HG03139 (cell line): ENCODE data around the gene JAG2.
"Not testable (repeated sequence)": the region's sequence is repeated elsewhere in the genome, so short reads cannot be mapped to it uniquely, and the experiment has no call there.

Experiments used
- ATAC-seq: cut with Tn5 transposase; IDR thresholded peaks from one replicate; pipeline ENCODE4 v1.9.1; 2021; ENCODE audit not compliant: unreplicated experiment

Gene JAG2

DNA sequence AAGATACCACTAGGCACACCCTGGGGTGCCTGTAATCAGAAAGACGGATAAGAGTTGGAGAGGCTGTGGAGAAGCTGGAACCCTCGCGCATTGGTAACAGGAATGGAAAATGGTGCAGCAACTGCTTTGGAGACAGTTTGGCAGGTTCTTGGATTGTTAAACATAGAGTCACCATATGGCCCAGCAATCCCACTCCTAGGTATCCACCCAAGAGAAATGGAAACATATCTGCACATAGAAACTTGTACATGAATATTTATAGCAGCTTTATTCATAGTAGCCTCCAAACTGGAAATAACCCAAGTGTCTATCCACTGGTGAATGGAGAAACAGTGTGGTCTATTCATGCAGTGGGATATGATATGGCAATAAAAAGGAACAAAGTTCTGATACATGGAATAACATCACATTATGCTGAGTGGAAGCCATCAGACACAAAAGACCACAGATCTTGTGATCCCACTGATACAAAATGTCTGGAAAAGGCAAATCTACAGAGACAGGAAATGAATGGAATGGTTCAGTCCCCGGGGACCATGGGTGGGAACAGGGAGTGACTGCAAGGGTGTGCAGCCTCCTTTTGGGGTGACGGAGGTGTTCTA lies 45.4 kb downstream of the JAG2 start:
- ATAC-seq = no peak

- ATAC-seq = no peak
These were observed 48.5 kb downstream of the JAG2 start for GRCh38 chr14:105120056-105120455.

GRCh38 chr14:105119408-105120025 lies 49.1 kb downstream of the JAG2 start:
- no peak for ATAC-seq

DNA sequence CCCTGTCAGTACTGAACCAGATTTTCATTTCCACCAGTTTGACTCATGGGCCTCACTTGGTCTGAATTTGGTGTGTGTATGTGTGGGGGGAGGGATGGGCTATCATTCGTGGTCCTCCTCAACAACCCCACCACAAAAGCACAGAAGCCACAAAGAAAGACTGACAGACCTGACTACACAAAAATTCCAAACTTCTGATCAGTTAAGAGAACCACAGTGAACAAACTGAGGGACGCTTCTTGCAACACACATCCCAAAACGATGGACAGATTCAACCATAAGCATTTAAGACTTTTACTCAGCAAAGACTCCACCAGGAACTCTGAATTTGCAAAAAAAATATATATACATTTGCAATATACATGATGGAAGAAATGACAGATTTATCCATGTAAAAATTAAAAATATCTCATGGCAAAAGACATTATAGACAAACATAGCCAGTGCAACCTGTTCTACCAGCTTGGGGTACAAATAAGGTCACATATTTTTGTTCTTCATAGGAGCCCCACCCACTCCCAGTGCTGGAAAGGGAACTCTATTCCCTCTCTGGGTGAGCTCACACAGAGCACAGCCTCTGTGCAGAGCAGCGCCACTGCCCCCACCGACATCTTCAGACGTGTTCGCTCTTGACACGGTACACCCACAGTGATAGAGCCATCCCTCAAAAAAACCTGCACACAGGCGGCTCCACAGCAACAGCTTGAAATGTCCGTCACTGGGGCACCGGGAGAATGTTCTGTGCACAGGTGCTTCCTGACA lies 49.7 kb downstream of the JAG2 start:
- no peak for ATAC-seq

DNA sequence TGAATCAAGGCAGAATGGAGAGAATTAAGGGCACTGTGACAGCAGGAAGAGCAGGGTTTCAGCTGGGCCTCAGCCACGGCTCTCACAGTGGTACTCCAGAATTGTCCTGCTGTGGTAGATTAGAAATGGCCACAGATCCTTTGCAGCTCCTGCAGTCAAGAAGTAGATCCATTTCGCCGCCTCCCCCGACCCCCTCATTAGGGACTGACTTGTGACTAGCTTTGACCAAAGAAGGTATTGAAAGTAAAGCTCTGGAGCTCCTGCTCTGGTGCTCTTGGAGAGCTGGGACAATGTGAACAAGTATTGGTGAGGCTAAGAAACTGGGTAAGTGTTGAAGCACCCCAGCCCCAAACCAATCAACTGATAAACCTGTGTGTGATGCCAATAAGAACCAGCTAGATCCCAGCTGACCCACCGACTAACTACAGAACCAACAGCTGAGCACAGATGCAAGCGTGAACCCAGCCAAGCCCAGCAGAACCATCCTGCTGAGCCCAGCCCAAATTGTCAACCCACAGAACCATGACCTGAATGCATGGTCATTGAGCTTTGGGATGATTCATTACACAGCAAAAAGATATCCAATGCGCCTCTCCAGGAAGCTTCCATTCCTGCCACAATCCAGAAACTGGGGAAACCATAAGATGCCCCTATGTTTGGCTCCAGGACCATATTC lies 50.7 kb downstream of the JAG2 start:
- ATAC-seq = no peak

DNA sequence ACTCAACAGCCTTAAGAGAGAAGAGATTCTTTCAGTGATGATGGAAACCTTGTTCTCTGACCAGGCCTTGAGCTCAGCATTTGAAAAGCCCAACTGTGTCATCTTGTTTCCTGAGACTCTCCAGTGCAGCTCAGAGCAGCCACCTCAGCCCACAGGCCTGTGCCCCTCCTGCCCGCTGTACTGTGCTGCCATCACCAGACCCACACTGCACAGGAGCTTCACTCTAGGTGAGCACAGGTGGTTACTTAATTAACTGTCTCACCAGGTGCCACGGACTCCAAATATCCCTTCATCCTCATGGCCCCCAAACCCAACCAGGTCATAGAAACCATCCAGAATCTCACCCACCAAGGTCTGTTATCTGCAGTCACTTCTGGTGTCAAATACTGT lies 51.3 kb downstream of the JAG2 start:
- no peak for ATAC-seq

GRCh38 chr14:105116451-105117256 lies 51.9 kb downstream of the JAG2 start:
- no peak for ATAC-seq

DNA sequence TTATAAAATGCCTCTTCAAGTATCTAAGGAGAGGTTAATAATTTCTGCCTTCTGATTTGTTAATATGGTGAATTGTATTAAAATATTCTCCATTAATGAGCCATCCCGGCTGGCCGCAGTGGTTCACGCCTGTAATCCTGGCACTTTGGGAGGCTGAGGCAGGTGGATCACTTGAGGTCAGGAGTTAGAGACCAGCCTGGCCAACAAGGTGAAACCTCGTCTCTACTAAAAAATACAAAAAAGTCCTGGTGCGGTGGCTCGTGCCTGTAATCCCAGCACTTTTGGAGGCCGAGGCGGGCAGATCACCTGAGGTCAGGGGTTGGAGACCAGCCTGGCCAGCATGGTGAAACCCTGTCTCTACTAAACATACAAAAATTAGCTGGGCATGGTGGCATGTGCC lies 59.3 kb downstream of the JAG2 start:
- ATAC-seq = not testable (repeated sequence)

DNA sequence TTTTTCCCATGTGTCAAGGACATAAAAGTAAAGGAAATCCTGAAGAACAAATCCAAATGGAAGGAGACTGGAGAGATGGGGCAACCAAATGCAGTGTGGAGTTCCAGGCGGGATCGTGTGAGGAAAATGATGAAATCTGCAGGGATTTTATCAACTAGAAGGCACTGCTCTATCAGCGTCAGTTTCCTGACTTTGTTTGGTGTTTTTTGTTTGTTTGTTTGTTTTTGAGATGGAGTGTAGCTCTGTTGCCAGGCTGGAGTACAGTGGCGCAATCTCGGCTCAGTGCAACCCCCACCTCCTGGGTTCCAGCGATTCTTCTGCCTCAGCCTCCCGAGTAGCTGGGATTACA lies 60.1 kb downstream of the JAG2 start:
- ATAC-seq = no peak

DNA sequence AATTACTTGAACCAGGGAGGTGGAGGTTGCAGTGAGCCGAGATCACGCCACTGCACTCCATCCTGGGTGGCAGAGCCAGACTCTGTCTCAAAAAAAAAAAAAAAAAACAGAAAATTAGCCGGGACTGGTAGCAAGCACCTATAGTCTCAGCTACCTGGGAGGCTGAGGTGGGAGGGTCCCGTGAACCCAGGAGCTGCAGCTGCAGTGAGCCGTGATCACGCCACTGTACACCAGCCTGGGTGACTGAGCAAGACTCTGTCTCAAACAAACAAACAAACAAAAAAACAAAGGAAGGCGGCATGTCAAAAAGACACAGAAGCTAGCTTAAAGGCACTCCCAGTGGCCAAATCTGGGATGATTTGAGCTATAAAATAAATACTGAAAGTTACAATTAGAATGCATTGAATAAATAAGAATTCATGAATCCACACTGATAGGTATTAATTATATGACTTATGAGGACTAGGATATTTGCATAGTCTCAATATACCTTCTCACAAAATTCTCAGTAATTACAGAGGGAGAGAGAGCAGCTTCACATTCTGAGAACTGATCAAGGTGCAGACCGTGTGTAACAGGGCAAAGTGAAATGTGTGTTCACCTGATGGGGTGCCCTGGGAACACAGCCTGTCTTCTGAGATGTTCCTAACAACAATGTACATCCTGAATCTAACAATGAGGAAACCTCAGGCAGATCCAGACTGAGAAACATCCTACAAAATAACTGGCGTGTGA lies 60.6 kb downstream of the JAG2 start:
- no peak for ATAC-seq

DNA sequence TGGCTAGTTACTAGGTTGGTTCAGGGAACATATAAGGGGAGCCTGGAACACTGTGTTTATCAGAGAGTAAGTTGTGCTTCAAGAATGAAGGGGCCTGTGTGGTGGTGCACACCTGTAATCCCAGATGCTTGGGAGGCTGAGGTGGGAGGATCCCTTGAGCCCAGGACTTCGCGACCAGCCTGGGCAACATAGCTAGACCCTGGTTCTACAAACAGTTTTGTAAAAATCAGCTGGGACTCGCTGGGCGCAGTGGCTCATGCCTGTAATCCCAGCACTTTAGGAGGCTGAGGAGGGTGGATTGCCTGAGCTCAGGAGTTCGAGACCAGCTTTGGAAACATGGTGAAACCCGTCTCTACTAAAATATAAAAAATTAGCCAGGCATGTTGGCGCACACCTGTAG lies 61.2 kb downstream of the JAG2 start:
- no peak for ATAC-seq

GRCh38 chr14:105105158-105105557 lies 63.4 kb downstream of the JAG2 start:
- ATAC-seq = no peak

DNA sequence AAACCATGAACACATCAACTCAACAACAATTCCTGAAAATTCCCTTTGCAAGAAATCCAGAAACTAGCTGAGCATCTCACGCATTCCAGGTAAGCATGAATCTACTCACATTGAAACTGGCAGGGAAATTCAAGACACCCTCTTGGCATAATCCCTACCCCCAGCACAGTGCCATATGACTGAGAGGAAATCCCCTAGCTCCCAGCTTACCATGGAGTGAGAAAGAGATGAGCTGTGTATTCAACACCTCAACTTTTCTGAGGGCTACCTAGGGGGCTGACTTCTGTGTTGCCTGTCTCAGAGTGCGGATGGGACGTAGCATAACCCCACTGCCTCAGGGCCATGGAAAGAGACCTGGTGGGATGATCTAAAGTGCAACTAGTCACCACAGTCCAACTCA lies 65.7 kb downstream of the JAG2 start:
- ATAC-seq = no peak

DNA sequence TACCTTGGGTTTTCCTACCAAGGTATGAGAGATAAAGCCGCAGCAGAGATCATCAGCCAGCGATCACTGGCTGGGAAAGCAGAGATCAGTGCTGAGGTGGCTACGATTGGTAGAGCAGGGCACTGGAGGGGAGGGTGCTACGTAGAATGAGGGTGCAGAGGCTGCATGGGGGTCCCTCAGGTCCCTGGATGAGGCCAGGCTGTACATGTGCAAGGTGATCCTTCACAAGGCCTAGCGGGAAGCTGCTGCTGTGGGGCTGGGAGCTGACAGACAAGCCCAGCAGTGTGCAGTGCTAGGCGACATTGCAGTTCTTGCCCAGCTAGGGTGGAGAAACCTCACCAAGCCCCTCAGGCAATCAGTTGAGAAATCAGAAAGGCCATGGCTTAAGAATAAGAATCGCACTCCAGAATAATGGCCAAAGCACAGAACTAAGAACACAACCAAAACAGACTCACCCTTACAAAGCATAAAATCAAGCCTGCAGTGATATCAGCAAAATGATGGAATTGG lies 66.2 kb downstream of the JAG2 start:
- no peak for ATAC-seq

- no peak for ATAC-seq
These were observed 67.7 kb downstream of the JAG2 start for GRCh38 chr14:105100910-105101309.

GRCh38 chr14:105099778-105100177 lies 68.8 kb downstream of the JAG2 start:
- ATAC-seq = no peak

- ATAC-seq = no peak
These were observed 70.3 kb downstream of the JAG2 start for GRCh38 chr14:105098316-105098715.

DNA sequence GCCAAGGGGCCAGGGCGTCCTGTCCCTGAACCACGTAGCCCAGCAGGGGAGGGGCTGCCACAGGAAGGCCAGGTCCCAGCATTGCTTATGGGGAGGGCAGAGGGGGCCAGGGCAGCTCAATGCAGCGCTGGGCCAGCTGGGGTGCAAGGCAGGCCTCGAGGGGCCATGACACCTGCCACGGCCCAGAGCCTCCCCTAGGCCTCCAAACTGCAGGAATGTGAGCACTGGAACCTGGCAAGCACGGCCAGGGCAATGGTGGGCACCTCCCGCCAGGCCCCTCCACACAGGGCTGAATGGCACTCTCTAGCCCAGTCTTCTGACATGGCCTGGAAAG lies 70.8 kb downstream of the JAG2 start:
- ATAC-seq = no peak

DNA sequence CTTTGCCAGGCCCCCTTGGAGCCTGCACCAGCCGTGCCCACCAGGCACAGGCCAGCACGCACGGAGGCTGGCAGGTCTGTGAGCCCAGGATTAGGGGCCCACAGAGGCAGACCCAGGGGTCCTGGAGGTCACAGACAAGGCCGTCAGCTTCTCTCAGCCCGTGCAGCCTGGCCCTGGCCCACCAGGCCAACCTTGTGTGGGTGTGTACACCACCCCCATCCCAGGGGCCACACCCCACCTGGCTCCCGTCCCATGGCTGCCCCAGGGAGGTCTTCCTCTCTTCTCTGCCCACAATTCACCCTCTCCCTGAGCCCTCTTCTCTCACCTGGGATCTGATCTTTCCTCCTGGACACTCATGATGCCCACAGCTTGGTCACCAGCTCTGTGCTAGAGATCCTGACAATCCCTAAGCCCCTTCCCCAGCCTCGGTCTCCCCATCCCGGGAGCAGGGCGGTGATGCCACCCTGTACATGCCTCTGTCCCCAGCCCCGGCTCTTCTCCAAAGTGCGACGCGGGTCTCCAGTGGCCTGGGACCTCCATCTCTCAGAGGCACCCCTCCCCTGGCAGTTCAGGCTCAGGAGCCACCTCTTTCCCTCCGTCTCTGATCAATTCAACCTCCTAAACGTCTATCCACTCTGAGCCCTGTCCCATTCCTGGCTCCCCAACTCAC lies 72.2 kb downstream of the JAG2 start:
- no peak for ATAC-seq

DNA sequence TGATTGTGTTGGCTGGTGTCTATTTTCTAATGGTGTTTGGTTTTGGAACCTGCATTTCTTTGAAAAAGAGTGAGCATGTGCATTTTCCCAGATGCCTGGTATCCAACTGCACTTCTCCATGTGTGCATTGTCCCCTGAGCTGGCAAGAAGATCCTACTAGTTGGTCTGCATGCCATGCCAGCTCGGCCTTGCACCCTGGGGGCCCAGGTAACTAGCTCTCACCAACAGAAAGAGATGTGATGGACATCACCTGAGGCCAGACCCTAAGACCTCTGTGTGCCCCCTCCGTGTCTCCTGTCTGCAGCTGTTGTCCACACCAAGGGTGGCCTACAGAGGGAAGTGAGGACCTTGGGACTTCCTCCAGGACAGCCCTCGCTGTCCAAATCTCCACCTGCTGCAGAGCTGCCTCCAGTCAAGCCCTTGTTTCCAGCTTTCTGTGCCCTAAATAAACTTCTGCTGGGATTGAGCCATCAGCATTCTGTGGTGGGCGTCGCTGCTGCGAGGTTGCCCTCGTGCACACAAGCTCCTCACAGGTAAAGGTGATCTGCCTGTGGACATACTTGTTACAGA lies 73.3 kb downstream of the JAG2 start:
- no peak for ATAC-seq
